Smooth muscle cell of trachea (primary cell): ENCODE results near the gene DEPDC5. TPM values are rescaled to one million over a fixed set of nuclear protein-coding genes. Genes with fewer than 3 reads are reported as not detected.

Experiments
- total RNA-seq: library from RNA; depleted of rRNA; stranded (reverse); fragments of >200 nt; gene quantifications from 2 replicates; pipeline ENCODE4 v1.2.1, GENCODE V29; 2014

DEPDC5 gene
- total RNA-seq, result 12.9 and 17.3 TPM in 2 replicates

GRCh38 chr22:31753634-31754501, at the start of gene DEPDC5:
Gene DEPDC5, plus strand, starts transcription at chr22:31754019. Its CDS starts 903 bp downstream, at chr22:31754922.

DNA sequence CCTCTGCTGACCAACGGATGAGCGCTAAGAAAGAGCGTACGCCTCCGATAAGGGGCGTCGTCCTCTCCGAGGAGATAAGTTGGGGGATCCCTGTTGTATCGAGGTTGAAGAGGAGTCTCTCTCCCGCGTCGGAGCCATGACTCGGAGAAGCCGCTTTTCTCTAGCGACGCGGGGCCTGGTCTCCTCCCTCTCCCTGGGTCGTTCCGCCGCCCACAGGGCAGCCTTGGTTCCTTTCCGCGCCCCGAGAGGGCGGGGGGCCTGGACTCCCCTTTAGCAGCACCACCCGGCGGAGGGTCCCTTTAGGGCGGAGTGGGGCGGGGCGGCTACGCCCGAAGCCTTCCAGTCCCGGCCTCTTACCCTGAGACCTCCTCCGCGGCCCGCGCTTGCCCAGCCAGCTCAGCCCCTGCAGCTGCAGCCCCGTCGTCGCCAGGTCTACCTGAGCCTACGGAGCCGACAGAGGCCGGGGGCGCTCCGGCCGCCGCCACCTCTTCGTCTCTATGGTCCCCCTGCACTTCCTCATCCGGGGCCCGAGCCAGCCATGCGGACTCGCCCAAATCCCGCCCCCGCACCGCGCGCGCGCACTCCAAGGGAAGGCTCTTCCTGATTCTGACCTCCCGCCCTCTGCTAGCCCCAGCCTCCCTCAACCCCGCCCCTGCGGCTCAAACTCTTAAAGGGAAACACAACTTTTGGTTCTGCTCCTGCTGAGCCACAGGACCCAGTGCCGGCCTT, 4.0 kb upstream of the DEPDC5 start, which contains the start of gene PRR14L:
PRR14L (minus strand) TSS at position 497 of the 729 bp plus-strand sequence. CDS start 11,272 bp downstream, outside the sequence.

DNA sequence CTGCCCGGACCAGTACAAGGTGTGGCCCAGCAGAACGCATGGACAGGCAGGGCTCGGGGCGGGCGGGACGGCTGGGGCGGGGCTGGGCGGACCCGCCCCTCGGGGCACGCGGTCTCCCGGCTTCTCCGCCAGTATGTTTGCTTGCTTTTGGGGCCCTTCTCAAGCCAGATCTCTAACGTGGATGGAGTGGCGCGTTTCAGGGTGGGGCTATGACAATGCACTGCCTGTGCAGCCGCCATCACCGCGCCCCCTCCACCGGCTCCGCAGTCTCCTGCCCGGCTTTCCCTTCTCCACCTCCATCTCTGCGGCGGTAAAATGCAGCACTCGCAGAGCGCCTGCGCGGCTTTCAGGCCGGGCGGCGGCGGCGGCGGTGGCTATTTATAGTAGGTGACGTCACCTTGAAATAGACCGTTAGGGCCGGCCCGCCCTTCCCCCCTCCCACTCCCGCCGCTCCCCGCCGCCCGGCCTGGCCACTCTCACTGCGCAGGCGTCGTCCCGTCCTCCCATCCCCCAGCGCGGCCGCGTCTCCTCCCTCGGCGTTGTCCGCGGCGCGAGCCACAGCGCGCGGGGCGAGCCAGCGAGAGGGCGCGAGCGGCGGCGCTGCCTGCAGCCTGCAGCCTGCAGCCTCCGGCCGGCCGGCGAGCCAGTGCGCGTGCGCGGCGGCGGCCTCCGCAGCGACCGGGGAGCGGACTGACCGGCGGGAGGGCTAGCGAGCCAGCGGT, 190.3 kb downstream of the DEPDC5 start, which contains the start of gene YWHAH:
YWHAH (plus strand) TSS at position 558 of the 722 bp plus-strand sequence. CDS start 199 bp downstream, outside the sequence.

Other genes with a start within 250 kb of the DEPDC5 start
- 32.6 and 33.6 TPM in 2 replicates for gene PISD, start 91.8 kb upstream of the DEPDC5 start, total RNA-seq
- gene PRR14L, start 3.9 kb upstream of the DEPDC5 start, total RNA-seq, result 15.4 and 15.7 TPM in 2 replicates
- gene YWHAH, start 190.5 kb downstream of the DEPDC5 start, total RNA-seq, result 91.8 and 106 TPM in 2 replicates